ENCODE measurements around the gene DNAH10.

GRCh38 chr12:123879101-123879500, 117.0 kb downstream of the DNAH10 start:
- TF ChIP-seq EZH2phosphoT487 (conservative IDR thresholded peaks at IDR 0.05; ENCODE audit: low read length) (no peak), CTCF (IDR thresholded peaks at IDR 0.05; ENCODE audit: insufficient read depth, low read length, poor library complexity, severe bottlenecking) (no peak)

Data from SU-DHL-6 (cell line).